ENCODE measurements around the gene DDX46. TPM values are rescaled to one million over a fixed set of nuclear protein-coding genes. Genes with fewer than 3 reads are reported as not detected.
A peak's percentile ranks its signal among the peaks of the same experiment; 100 is the strongest.
"Not testable (repeated sequence)": the region's sequence is repeated elsewhere in the genome, so short reads cannot be mapped to it uniquely, and the experiment has no call there.

Gene DDX46
- total RNA-seq, 1 donor from 2014 or later: 39.0 TPM

DNA sequence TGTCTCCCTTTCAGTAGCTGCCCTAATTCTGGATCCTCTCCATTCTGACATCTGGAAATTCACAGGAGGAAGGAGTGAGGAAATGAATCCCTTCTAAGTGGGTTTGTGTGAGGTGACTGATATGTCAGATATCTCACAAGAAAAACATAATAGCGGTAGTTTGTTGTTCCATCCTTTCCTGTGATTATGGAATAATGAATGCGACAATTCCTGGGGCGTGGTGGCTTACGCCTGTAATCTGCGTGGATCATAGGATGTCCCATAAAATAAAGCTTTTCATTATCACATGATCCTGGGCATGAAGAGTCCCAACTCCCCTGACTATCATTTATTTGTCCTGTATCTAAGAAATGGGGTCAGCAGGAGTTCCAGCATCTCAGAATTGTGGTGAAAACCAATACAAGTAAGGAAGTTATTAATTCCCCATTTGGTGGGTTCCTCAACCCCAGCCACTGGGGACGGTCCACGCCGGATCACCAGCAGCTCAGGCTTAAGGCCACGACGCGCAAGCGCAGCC is 86.8 kb downstream of the DDX46 start:
- no peak for DNase-seq (ENCODE audit: low read depth)

GRCh38 chr5:134845852-134846640 is 87.5 kb downstream of the DDX46 start, which contains the start of gene C5orf24:
Gene C5orf24, plus strand, starts transcription at chr5:134845968. Its CDS starts 8,933 bp downstream, at chr5:134854901.
- peak; percentile 89 for DNase-seq (ENCODE audit: low read depth)

DNA sequence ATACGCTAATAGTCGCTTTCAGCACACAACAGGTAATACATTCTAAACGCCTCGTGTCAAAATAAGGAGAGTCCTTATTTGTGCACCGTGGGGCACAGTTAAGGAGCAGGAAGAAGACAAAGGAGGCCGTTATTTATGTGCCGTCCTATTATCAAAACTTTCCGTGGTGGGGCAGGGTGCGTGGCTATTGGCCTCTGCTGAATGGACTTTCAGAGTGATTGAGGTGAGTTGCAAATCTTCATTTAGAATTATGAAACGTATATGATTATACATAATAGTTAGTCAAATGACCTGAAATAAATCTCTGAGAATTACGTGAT is 88.0 kb downstream of the DDX46 start:
- DNase-seq (ENCODE audit: low read depth): peak; percentile 21

- peak; percentile 18 for DNase-seq (ENCODE audit: low read depth)
These were observed 90.9 kb downstream of the DDX46 start for GRCh38 chr5:134849434-134849933.

GRCh38 chr5:134851307-134851923 is 92.8 kb downstream of the DDX46 start:
- peak; percentile 45 for DNase-seq (ENCODE audit: low read depth)

DNA sequence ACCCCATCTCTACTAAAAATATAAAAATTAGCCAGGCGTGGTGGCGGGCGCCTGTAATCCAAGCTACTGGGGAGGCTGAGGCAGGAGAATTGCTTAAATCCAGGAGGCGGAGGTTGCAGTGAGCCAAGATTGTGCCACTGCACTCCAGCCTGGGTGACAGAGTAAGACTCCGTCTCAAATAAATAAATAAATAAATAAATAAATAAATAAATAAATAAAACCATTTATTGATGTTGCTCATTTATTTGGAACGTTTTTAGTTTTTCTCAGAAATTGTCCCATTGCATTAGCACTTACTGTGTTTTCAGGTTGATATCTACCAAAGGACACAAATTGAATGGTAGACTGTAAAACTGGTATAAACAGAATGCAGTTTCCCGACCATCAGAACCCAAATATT is 97.9 kb downstream of the DDX46 start:
- DNase-seq (ENCODE audit: low read depth): not testable (repeated sequence)

DNA sequence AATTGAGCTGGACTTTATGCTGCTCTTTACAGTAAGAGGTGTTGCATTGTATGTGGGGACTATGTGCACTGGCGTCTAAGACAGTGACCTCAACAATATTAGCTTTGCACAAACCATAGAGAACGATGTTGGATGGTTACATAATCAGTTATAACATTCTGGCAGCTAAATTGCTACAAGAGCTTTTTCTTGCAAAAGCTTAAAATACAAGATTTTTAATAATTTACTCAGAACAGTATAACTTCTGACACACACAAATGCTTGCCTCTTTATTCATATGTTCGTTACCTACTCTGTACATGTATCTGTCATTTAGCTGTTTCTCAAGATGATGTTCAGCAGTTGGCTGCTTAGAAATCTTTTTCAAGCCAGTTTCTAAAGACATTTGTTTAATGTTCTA is 98.8 kb downstream of the DDX46 start:
- DNase-seq (ENCODE audit: low read depth): no peak

- DNase-seq (ENCODE audit: low read depth): no peak
These were observed 106.1 kb downstream of the DDX46 start for GRCh38 chr5:134864707-134865106.

- no peak for DNase-seq (ENCODE audit: low read depth)
These were observed 114.9 kb downstream of the DDX46 start for GRCh38 chr5:134873494-134873893.

- peak; percentile 56 for DNase-seq (ENCODE audit: low read depth)
These were observed 115.6 kb downstream of the DDX46 start, which contains the start of gene TXNDC15 for GRCh38 chr5:134873987-134874830. Gene TXNDC15, plus strand, starts transcription at chr5:134874371. Its CDS starts 57 bp downstream, at chr5:134874428.

DNA sequence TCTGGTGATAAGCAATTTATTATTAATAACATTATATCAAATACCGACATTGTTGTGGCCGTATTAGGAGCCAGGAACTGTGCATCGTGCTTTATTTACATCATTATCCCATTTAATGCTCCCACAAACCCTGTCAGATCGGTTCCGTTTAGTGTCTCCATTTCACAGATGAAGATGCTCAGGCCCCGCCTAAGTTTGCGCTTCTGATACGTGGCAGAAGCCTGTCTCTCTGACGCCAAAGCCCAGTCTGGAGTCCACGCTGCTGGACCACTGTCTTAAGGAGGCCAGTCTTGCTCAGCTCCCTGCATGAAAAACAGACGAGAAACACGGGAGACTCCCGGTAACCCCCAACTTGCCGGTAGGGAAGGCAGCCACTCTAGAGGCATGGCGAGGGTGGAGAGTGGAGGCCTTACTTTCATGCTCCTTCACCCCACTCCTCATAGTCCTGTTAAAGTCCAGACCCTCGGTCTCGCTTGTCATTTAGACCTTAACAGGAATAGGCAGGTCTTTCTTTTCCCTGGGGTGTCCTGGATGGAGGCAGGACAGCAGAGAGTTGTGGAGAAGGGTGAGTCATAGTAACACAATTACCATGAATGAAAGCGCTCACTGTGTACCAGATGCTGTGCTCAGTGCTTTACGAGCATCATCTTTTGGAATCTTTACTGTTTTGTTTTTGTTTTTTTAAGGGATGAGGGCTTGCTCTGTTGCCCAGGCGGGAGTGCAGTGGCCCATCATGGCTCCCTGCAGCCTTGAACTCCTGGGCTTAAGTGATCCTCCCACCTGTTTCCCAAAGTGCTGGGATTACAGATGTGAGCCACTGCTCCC is 116.5 kb downstream of the DDX46 start:
- peak; percentile 70 for DNase-seq (ENCODE audit: low read depth)

DNA sequence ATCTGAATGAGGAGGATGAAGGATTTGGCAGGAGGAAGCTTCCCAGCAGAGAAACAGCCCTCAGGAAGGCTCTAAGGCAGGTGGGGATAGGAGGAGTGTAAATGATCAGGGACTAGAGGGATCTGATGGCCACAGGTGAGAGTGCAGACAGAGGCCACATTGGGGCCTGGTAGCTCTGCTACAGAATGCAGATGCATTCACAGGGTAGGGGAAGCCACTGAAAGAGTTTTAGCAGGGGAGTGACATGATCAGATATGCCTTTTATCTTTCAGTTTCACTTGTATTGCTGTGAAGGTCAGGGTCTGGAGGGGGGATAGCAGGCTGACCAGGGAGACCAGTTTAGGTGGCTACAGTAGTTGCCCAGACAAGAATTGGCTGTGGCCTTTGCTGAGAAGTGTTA is 118.6 kb downstream of the DDX46 start:
- no peak for DNase-seq (ENCODE audit: low read depth)

- no peak for DNase-seq (ENCODE audit: low read depth)
These were observed 119.8 kb downstream of the DDX46 start for GRCh38 chr5:134878403-134878802.

GRCh38 chr5:134879456-134879855 is 120.9 kb downstream of the DDX46 start:
- no peak for DNase-seq (ENCODE audit: low read depth)

Other genes starting within 250 kb of the DDX46 start
- gene JADE2, start 233.1 kb upstream of the DDX46 start, total RNA-seq: 17.2 and 42.6 TPM in 2 replicates
- 55.9 and 104 TPM in 2 replicates for gene SAR1B, start 126.0 kb upstream of the DDX46 start, total RNA-seq
- 25.7 and 47.5 TPM in 2 replicates for gene SEC24A, start 110.0 kb upstream of the DDX46 start, total RNA-seq
- 27.8 and 34.9 TPM in 2 replicates for gene CAMLG, start 20.2 kb upstream of the DDX46 start, total RNA-seq
- 58.9 and 124 TPM in 2 replicates for gene C5orf24, start 87.2 kb downstream of the DDX46 start, total RNA-seq
- 55.0 and 64.3 TPM in 2 replicates for gene TXNDC15, start 115.6 kb downstream of the DDX46 start, total RNA-seq
- gene PCBD2, start 146.4 kb downstream of the DDX46 start, total RNA-seq: 8.2 and 9.0 TPM in 2 replicates
- gene CATSPER3, start 209.1 kb downstream of the DDX46 start, total RNA-seq: 0.10 TPM in 1 of 2 replicates, not detected in the other

All from renal cortical epithelial cell (primary cell).